Thymus (tissue), 11 donors: ENCODE data around the gene UBN2. TPM values are rescaled to one million over a fixed set of nuclear protein-coding genes. Genes with fewer than 3 reads are reported as not detected.
"Not testable (repeated sequence)": the region's sequence is repeated elsewhere in the genome, so short reads cannot be mapped to it uniquely, and the experiment has no call there.

ENCODE experiments used
- DNase-seq, 9 donors: peaks; one replicate each; pipeline ENCODE4 v3.0.0-alpha.2; 2013; ENCODE audit warnings: low spot score in 9 of 9, low read depth in 6 of 9, missing footprints in 1 of 9
- H3K27ac ChIP-seq, 2 donors: one replicate each; pipeline ENCODE4 v1.5.1; 2013; ENCODE audit warnings: control low read depth in 1 of 2, low read depth in 1 of 2, low read length in 1 of 2, mild to moderate bottlenecking in 1 of 2, moderate library complexity in 1 of 2
- H3K27me3 ChIP-seq, 2 donors: one replicate each; pipeline ENCODE4 v1.5.1; 2013; ENCODE audit warnings: low read length in 1 of 2; ENCODE audit not compliant: control insufficient read depth in 2 of 2, insufficient read depth in 1 of 2
- H3K36me3 ChIP-seq, 2 donors: one replicate each; pipeline ENCODE4 v1.5.1; 2013; ENCODE audit warnings: low read length in 1 of 2, mild to moderate bottlenecking in 1 of 2, moderate library complexity in 1 of 2; ENCODE audit not compliant: control insufficient read depth in 2 of 2, insufficient read depth in 2 of 2
- H3K4me1 ChIP-seq, 2 donors: one replicate each; pipeline ENCODE4 v1.5.1; 2013; ENCODE audit warnings: low read length in 2 of 2; ENCODE audit not compliant: control insufficient read depth in 2 of 2, insufficient read depth in 2 of 2
- H3K4me3 ChIP-seq, 2 donors: one replicate each; pipeline ENCODE4 v1.5.1; 2013; ENCODE audit warnings: low read length in 2 of 2, control low read depth in 1 of 2, mild to moderate bottlenecking in 1 of 2
- H3K9me3 ChIP-seq, 2 donors: one replicate each; pipeline ENCODE4 v1.5.1; 2013; ENCODE audit warnings: low read length in 1 of 2, mild to moderate bottlenecking in 1 of 2; ENCODE audit not compliant: control insufficient read depth in 2 of 2, insufficient read depth in 1 of 2
- WGBS: extraction: QIAGEN DNeasy Blood & Tissue Kit; methylation state at CpG from one replicate; pipeline ENCODE4 v1.1.7; 2013; 5-methylcytosine and 5-hydroxymethylcytosine counted together
- polyA plus RNA-seq: library from polyadenylated mRNA; stranded (reverse); fragments of 200-250 nt; gene quantifications from one replicate; pipeline ENCODE4 v1.2.3, GENCODE V29; 2013
- total RNA-seq: library from RNA; stranded (reverse); fragments of 120-200 nt; gene quantifications from one replicate; pipeline ENCODE4 v1.2.4, GENCODE V29; 2013
- donor health status: healthy.

UBN2 gene
- total and polyA plus RNA-seq, 2 donors, result 3.8 to 4.3 TPM

- not testable (repeated sequence) for H3K4me3 ChIP-seq, DNase-seq, H3K27ac ChIP-seq, H3K27me3 ChIP-seq, H3K9me3 ChIP-seq, H3K36me3 ChIP-seq, H3K4me1 ChIP-seq
- 98% methylated on average over 23 of the region's 23 CpGs for WGBS
Measured at GRCh38 chr7:139226158-139226515, 4.9 kb upstream of the UBN2 start.

GRCh38 chr7:139226988-139227488 lies 4.0 kb upstream of the UBN2 start:
- not testable (repeated sequence) for H3K4me1 ChIP-seq, H3K4me3 ChIP-seq, H3K27ac ChIP-seq, H3K27me3 ChIP-seq, H3K9me3 ChIP-seq, DNase-seq, H3K36me3 ChIP-seq
- WGBS, result 97% methylated on average over 8 of the region's 8 CpGs

GRCh38 chr7:139230023-139230422 lies 1.0 kb upstream of the UBN2 start:
- no peak for DNase-seq
- Histone ChIP-seq H3K36me3 (no peaks in the 10 kb centered on the region), H3K9me3 (no peaks in the 10 kb centered on the region), H3K27ac (no peak overlapping the region), H3K27me3 (peaks cover 2 to 10% of the 10 kb centered on the region in 2 donors), H3K4me1 (peaks cover 3 to 9% of the 10 kb centered on the region in 2 donors), H3K4me3 (no peak overlapping the region)
- 95% methylated on average over 8 of the region's 8 CpGs for WGBS

- Histone ChIP-seq H3K4me1 (peaks cover 3 to 9% of the 10 kb centered on the region in 2 donors), H3K27ac (peak overlapping the region in 1 of 2 donors; percentile 53), H3K4me3 (peak overlapping the region; percentile 92), H3K36me3 (no peaks in the 10 kb centered on the region), H3K27me3 (peaks cover 2 to 10% of the 10 kb centered on the region in 2 donors), H3K9me3 (no peaks in the 10 kb centered on the region)
- no peak for DNase-seq
- 6% methylated on average over 12 of the region's 12 CpGs for WGBS
Measured at GRCh38 chr7:139230484-139230773, 608 bp upstream of the UBN2 start.

- no peaks in the 10 kb centered on the region for H3K36me3 ChIP-seq
- peak in 4 of 9 donors; percentile 8 to 41 (median 19) for DNase-seq
- peak overlapping the region; percentile 72 to 94 for H3K27ac ChIP-seq
- peak overlapping the region; percentile 92 for H3K4me3 ChIP-seq
- WGBS, result under 1% methylated on average over 101 of the region's 101 CpGs
- H3K9me3 ChIP-seq, result no peaks in the 10 kb centered on the region
- peaks cover 3 to 9% of the 10 kb centered on the region in 2 donors for H3K4me1 ChIP-seq
- H3K27me3 ChIP-seq, result peaks cover 2 to 10% of the 10 kb centered on the region in 2 donors
Measured at GRCh38 chr7:139231513-139232376, 708 bp downstream of the UBN2 start.

GRCh38 chr7:139232377-139232717 lies 1.3 kb downstream of the UBN2 start:
- no peaks in the 10 kb centered on the region for H3K9me3 ChIP-seq
- 10% methylated on average over 8 of the region's 8 CpGs for WGBS
- peaks cover 3 to 9% of the 10 kb centered on the region in 2 donors for H3K4me1 ChIP-seq
- no peak for DNase-seq
- H3K27ac ChIP-seq, result no peak overlapping the region
- peaks cover 2 to 6% of the 10 kb centered on the region in 2 donors for H3K36me3 ChIP-seq
- peak overlapping the region; percentile 49 to 92 for H3K4me3 ChIP-seq
- H3K27me3 ChIP-seq, result peaks cover 2 to 10% of the 10 kb centered on the region in 2 donors

- peaks cover 3 to 9% of the 10 kb centered on the region in 2 donors for H3K4me1 ChIP-seq
- peaks cover 2 to 10% of the 10 kb centered on the region in 2 donors for H3K27me3 ChIP-seq
- no peak for DNase-seq
- H3K9me3 ChIP-seq, result no peaks in the 10 kb centered on the region
- 58% methylated on average over 2 of the region's 2 CpGs for WGBS
- peaks cover 8 to 12% of the 10 kb centered on the region in 2 donors for H3K36me3 ChIP-seq
- H3K4me3 ChIP-seq, result no peak overlapping the region
- no peak overlapping the region for H3K27ac ChIP-seq
Measured at GRCh38 chr7:139232904-139233303, 1.9 kb downstream of the UBN2 start.

- Histone ChIP-seq H3K36me3 (peaks cover 21 to 49% of the 10 kb centered on the region in 2 donors), H3K9me3 (no peaks in the 10 kb centered on the region), H3K27ac (no peak overlapping the region), H3K27me3 (no peaks in the 10 kb centered on the region), H3K4me1 (no peaks in the 10 kb centered on the region), H3K4me3 (no peak overlapping the region)
- no peak for DNase-seq
Measured at GRCh38 chr7:139241258-139241657, 10.2 kb downstream of the UBN2 start.

- no peaks in the 10 kb centered on the region for H3K27me3 ChIP-seq
- H3K36me3 ChIP-seq, result peaks cover 17 to 47% of the 10 kb centered on the region in 2 donors
- WGBS, result 91% methylated on average over 1 of the region's 1 CpG
- H3K27ac ChIP-seq, result no peak overlapping the region
- no peaks in the 10 kb centered on the region for H3K9me3 ChIP-seq
- no peaks in the 10 kb centered on the region for H3K4me1 ChIP-seq
- no peak overlapping the region for H3K4me3 ChIP-seq
- no peak for DNase-seq
Measured at GRCh38 chr7:139242741-139243281, 11.8 kb downstream of the UBN2 start.
